GM12878 (cell line): ENCODE data around the gene C10orf143. TPM values are rescaled to one million over a fixed set of nuclear protein-coding genes. Genes with fewer than 3 reads are reported as not detected.

Experiments
- BACH1 ChIP-seq: fragments of 450-650 bp; IDR thresholded peaks from 2 replicates; pipeline ENCODE4 v1.6.1; 2017; ENCODE audit warnings: mild to moderate bottlenecking, borderline replicate concordance
- CEBPB ChIP-seq, 2 experiments: fragments of 150-350 bp in 1 of 2; IDR thresholded peaks; 2 replicates each; pipeline ENCODE4 v1.6.1; 2012 to 2014; ENCODE audit warnings: low read depth in 2 of 2, low read length in 2 of 2, borderline replicate concordance in 1 of 2, inconsistent platforms in 1 of 2
- CREM ChIP-seq: IDR thresholded peaks from 2 replicates; pipeline ENCODE4 v1.6.1; 2014; ENCODE audit warnings: antibody characterized with exemption, low read depth
- HDAC2 ChIP-seq: fragments of 200-600 bp; sonication (generic); IDR thresholded peaks from 2 replicates; pipeline ENCODE4 v1.6.1; 2017
- HSF1 ChIP-seq: fragments of 150-350 bp; IDR thresholded peaks from 2 replicates; pipeline ENCODE4 v1.6.1; 2014; ENCODE audit warnings: mild to moderate bottlenecking, low read depth, low read length
- IRF4 ChIP-seq: IDR thresholded peaks from 2 replicates; pipeline ENCODE4 v1.6.1; 2011; ENCODE audit warnings: low read depth, low read length
- MTA3 ChIP-seq: IDR thresholded peaks from 2 replicates; pipeline ENCODE4 v1.6.1; 2012; ENCODE audit warnings: low read length, inconsistent platforms, borderline replicate concordance
- NR2F1 ChIP-seq: fragments of 450-650 bp; conservative IDR thresholded peaks from 2 replicates; pipeline ENCODE4 v1.6.1; 2017; ENCODE audit warnings: mild to moderate bottlenecking
- POLR2A ChIP-seq: IDR thresholded peaks from 2 replicates; pipeline ENCODE4 v1.6.1; 2011; ENCODE audit warnings: low read depth, mild to moderate bottlenecking, low read length
- POU2F2 ChIP-seq: IDR thresholded peaks from 3 replicates; pipeline ENCODE4 v1.6.1; 2011; ENCODE audit warnings: low read depth, mild to moderate bottlenecking, low read length, borderline replicate concordance
- YY1 ChIP-seq: IDR thresholded peaks from 2 replicates; pipeline ENCODE4 v1.6.1; 2011; ENCODE audit warnings: low read depth, mild to moderate bottlenecking, low read length
- ZNF274 ChIP-seq: IDR thresholded peaks from one replicate; pipeline ENCODE4 v1.8.0; 2011; ENCODE audit not compliant: insufficient read length, insufficient read depth
- ZNF622 ChIP-seq: fragments of 450-650 bp; IDR thresholded peaks from 2 replicates; pipeline ENCODE4 v1.6.1; 2017; ENCODE audit warnings: mild to moderate bottlenecking, inconsistent platforms
- polyA plus RNA-seq, 11 experiments: library from polyadenylated mRNA; depleted of rRNA in 4 of 11; unstranded in 6 of 11; stranded (reverse) in 5 of 11; fragments of >200 nt; fragmentation: Nextera tagmentation in 4 of 11; fragmentation: Illumina TruSeq in 1 of 11; extraction: Ambion mirVana in 4 of 11; extraction: Trizol in 1 of 11; gene quantifications; 1 replicate in 1 of 11; 2 replicates in 10 of 11; pipeline versions ENCODE4 v1.2.1 to v1.2.3, GENCODE V29; 2011 to 2016; ENCODE audit warnings: inconsistent platforms in 2 of 11, missing spikeins in 2 of 11, low read depth in 1 of 11
- total RNA-seq, 4 experiments: library from RNA; depleted of rRNA in 3 of 4; stranded (reverse); fragments of >200 nt in 3 of 4; fragmentation: Illumina TruSeq in 1 of 4; extraction: Trizol in 1 of 4; gene quantifications; 2 replicates each; pipeline versions ENCODE4 v1.2.1 to v1.2.3, GENCODE V29; 2013 to 2021
- TF ChIP-seq, protein P1 (sequence below): fragments of 450-650 bp; IDR thresholded peaks from 2 replicates; pipeline ENCODE4 v1.6.1; 2017; ENCODE audit warnings: low read depth, mild to moderate bottlenecking, moderate library complexity
- TF ChIP-seq, protein P2 (sequence below): fragments of 450-650 bp; IDR thresholded peaks from 2 replicates; pipeline ENCODE4 v1.6.1; 2018; ENCODE audit warnings: mild to moderate bottlenecking, low read depth, moderate library complexity; ENCODE audit not compliant: partially characterized antibody
- TF ChIP-seq, protein P3 (sequence below): IDR thresholded peaks from 2 replicates; pipeline ENCODE4 v1.6.1; 2012; ENCODE audit warnings: low read depth, low read length, improper control_type of control experiment
- TF ChIP-seq, protein P4 (sequence below): fragments of 450-650 bp; IDR thresholded peaks from 2 replicates; pipeline ENCODE4 v1.6.1; 2016; ENCODE audit warnings: mild to moderate bottlenecking
- TF ChIP-seq, protein P5 (sequence below): fragments of 450-650 bp; formaldehyde crosslinking; IDR thresholded peaks from 2 replicates; pipeline ENCODE4 v1.4.0; 2022; ENCODE audit warnings: mild to moderate bottlenecking, moderate library complexity

The C10orf143 gene
- total and polyA plus RNA-seq, 10 of the 15 experiments (the other 5 are each of a cell fraction or from before 2014, with no cell fraction given): 0.64 to 7.9 (median 2.6) TPM

DNA sequence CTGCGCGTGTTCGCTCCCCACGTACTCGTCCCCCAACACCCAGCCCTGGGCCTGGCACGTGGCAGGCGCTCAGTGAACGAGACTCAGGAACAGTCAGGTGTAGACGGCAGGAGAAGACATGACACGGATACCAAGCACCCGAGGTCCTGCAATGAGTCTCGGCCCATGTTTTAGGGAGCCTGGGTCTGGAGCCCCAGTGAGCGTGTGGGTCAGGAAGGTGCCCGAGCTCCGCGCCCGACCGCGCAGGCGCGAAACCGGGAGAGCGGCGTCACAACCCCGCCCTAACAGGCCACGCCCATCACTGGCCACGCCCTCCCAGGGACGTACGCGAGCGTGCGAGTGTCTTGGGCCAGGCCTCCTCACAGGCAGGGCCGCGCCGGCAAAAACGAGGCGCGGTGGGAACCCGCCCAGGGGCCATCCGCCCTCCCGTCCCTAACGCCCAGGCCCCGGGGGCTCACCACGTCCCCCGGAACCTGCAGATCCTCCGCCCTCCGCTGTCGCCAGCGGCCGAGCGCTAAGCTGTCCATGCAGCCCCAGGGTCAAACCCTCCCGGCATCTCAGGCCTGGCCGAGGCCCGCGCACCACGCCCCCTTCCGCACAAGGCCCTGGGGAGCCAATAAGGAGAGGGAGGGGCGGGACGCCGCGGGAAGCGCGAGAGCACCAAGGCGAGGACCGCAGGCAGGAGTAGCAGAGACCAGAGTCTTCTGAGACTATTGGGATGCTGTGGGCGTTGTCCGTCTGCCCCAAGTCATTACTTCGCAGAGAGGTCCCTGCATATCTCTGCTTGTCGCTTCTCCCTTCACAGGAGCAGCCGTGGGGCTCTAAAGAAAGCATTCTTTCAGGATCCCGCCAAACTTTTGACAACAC lies at the start of gene C10orf143 (continued):
- TF ChIP-seq, protein P1, sequence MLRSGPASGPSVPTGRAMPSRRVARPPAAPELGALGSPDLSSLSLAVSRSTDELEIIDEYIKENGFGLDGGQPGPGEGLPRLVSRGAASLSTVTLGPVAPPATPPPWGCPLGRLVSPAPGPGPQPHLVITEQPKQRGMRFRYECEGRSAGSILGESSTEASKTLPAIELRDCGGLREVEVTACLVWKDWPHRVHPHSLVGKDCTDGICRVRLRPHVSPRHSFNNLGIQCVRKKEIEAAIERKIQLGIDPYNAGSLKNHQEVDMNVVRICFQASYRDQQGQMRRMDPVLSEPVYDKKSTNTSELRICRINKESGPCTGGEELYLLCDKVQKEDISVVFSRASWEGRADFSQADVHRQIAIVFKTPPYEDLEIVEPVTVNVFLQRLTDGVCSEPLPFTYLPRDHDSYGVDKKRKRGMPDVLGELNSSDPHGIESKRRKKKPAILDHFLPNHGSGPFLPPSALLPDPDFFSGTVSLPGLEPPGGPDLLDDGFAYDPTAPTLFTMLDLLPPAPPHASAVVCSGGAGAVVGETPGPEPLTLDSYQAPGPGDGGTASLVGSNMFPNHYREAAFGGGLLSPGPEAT: peak; percentile 99
- no peak for TF ChIP-seq CEBPB (IDR thresholded peaks at IDR 0.05; ENCODE audit: borderline replicate concordance in 1 of 2, low read depth in 2 of 2, low read length in 2 of 2)
- TF ChIP-seq NR2F1: peak; percentile 93
- TF ChIP-seq, protein P2, sequence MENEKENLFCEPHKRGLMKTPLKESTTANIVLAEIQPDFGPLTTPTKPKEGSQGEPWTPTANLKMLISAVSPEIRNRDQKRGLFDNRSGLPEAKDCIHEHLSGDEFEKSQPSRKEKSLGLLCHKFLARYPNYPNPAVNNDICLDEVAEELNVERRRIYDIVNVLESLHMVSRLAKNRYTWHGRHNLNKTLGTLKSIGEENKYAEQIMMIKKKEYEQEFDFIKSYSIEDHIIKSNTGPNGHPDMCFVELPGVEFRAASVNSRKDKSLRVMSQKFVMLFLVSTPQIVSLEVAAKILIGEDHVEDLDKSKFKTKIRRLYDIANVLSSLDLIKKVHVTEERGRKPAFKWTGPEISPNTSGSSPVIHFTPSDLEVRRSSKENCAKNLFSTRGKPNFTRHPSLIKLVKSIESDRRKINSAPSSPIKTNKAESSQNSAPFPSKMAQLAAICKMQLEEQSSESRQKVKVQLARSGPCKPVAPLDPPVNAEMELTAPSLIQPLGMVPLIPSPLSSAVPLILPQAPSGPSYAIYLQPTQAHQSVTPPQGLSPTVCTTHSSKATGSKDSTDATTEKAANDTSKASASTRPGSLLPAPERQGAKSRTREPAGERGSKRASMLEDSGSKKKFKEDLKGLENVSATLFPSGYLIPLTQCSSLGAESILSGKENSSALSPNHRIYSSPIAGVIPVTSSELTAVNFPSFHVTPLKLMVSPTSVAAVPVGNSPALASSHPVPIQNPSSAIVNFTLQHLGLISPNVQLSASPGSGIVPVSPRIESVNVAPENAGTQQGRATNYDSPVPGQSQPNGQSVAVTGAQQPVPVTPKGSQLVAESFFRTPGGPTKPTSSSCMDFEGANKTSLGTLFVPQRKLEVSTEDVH: no peak
- TF ChIP-seq, protein P3, sequence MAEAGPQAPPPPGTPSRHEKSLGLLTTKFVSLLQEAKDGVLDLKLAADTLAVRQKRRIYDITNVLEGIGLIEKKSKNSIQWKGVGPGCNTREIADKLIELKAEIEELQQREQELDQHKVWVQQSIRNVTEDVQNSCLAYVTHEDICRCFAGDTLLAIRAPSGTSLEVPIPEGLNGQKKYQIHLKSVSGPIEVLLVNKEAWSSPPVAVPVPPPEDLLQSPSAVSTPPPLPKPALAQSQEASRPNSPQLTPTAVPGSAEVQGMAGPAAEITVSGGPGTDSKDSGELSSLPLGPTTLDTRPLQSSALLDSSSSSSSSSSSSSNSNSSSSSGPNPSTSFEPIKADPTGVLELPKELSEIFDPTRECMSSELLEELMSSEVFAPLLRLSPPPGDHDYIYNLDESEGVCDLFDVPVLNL: peak; percentile 67
- TF ChIP-seq IRF4: no peak
- TF ChIP-seq ZNF622: no peak
- peak; percentile 92 for TF ChIP-seq POLR2A
- no peak for TF ChIP-seq CREM
- peak; percentile 68; the same call in 1 of the 2 replicates for TF ChIP-seq BACH1
- TF ChIP-seq, protein P4, sequence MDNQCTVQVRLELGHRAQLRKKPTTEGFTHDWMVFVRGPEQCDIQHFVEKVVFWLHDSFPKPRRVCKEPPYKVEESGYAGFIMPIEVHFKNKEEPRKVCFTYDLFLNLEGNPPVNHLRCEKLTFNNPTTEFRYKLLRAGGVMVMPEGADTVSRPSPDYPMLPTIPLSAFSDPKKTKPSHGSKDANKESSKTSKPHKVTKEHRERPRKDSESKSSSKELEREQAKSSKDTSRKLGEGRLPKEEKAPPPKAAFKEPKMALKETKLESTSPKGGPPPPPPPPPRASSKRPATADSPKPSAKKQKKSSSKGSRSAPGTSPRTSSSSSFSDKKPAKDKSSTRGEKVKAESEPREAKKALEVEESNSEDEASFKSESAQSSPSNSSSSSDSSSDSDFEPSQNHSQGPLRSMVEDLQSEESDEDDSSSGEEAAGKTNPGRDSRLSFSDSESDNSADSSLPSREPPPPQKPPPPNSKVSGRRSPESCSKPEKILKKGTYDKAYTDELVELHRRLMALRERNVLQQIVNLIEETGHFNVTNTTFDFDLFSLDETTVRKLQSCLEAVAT: peak; percentile 100
- peak; percentile 73; the same call in 2 of the 3 replicates for TF ChIP-seq POU2F2
- no peak for TF ChIP-seq ZNF274
- peak; percentile 73; the same call in 1 of the 2 replicates for TF ChIP-seq YY1
- TF ChIP-seq MTA3: no peak
- TF ChIP-seq HDAC2: no peak
- TF ChIP-seq, protein P5, sequence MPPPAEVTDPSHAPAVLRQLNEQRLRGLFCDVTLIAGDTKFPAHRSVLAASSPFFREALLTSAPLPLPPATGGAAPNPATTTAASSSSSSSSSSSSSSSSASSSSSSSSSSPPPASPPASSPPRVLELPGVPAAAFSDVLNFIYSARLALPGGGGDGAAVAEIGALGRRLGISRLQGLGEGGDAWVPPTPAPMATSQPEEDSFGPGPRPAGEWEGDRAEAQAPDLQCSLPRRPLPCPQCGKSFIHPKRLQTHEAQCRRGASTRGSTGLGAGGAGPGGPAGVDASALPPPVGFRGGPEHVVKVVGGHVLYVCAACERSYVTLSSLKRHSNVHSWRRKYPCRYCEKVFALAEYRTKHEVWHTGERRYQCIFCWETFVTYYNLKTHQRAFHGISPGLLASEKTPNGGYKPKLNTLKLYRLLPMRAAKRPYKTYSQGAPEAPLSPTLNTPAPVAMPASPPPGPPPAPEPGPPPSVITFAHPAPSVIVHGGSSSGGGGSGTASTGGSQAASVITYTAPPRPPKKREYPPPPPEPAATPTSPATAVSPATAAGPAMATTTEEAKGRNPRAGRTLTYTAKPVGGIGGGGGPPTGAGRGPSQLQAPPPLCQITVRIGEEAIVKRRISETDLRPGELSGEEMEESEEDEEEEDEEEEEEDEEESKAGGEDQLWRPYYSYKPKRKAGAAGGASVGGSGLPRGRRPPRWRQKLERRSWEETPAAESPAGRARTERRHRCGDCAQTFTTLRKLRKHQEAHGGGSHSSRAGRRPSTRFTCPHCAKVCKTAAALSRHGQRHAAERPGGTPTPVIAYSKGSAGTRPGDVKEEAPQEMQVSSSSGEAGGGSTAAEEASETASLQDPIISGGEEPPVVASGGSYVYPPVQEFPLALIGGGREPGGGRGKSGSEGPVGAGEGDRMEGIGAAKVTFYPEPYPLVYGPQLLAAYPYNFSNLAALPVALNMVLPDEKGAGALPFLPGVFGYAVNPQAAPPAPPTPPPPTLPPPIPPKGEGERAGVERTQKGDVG (CRISPR knock-in tag): 0 out of 2 replicates have a peak, but pooled peaks have one; percentile 19
- no peak for TF ChIP-seq HSF1
